NCI-H2196 (cell line): ENCODE data around the gene CNTNAP1.
A peak's percentile ranks its signal among the peaks of the same experiment; 100 is the strongest.

Source experiments
- DNase-seq: peaks from one replicate; lab custom pipeline; 2025; ENCODE audit not compliant: unreplicated experiment; lab: John Stamatoyannopoulos, UW

The CNTNAP1 gene

DNA sequence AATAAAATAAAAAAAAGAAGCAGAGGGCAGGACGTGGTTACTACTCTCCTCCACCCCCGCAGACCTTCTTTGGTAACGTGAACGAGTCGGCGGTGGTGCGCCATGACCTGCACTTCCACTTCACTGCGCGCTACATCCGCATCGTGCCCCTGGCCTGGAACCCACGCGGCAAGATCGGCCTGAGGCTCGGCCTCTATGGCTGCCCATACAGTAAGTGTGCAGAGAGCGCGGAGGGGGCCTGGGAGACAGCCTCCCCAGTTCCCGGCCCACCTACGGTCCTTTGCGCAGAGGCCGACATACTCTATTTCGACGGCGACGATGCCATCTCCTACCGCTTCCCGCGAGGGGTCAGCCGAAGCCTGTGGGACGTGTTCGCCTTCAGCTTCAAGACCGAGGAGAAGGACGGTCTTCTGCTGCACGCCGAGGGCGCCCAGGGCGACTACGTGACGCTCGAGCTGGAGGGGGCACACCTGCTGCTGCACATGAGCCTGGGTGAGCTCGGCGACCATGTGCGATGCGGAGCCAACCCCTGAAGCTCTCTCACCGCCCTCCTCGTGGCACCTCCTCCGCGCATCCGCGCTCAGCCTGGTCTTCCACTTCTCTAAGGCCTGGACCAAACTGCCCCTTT is 2.7 kb downstream of the CNTNAP1 start:
- no peak for DNase-seq

DNA sequence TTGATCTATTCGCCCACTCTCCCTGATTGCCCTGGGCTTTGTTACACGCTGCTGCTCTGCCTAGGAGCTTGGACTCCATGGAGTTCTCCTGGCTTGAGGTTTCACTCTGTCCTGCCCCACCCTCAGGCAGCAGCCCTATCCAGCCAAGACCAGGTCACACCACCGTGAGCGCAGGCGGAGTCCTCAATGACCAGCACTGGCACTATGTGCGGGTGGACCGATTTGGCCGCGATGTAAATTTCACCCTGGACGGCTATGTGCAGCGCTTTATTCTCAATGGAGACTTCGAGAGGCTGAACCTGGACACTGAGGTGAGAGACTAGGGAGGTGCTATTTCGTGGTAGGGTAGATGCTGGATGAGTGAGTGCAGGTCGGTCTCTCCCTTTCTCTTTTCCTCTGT is 3.5 kb downstream of the CNTNAP1 start:
- no peak for DNase-seq

DNA sequence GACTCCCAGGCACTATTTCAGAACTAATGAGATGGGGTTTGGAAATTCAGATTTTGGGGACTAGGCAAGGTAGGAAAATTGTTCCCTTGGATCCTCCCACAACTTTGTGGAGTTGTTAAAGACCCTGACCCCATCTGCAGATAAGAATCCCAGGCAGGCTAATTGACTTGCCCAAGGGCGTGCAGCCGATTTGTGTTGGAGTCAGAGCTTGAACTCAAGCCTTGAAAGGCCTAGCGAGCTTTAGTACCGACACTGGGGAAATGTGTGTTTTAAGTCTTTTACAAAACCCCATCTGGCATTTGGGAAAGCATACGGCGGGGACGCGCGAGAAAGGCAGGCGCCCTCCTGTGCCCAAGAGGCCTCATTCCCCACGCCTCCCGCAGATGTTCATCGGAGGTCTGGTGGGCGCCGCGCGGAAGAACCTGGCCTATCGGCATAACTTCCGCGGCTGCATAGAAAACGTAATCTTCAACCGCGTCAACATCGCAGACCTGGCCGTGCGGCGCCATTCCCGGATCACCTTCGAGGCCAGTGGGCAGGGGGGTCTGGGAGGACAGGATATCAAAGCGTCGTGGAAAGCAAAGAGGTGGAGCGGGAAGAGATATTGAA is 4.3 kb downstream of the CNTNAP1 start:
- no peak for DNase-seq

DNA sequence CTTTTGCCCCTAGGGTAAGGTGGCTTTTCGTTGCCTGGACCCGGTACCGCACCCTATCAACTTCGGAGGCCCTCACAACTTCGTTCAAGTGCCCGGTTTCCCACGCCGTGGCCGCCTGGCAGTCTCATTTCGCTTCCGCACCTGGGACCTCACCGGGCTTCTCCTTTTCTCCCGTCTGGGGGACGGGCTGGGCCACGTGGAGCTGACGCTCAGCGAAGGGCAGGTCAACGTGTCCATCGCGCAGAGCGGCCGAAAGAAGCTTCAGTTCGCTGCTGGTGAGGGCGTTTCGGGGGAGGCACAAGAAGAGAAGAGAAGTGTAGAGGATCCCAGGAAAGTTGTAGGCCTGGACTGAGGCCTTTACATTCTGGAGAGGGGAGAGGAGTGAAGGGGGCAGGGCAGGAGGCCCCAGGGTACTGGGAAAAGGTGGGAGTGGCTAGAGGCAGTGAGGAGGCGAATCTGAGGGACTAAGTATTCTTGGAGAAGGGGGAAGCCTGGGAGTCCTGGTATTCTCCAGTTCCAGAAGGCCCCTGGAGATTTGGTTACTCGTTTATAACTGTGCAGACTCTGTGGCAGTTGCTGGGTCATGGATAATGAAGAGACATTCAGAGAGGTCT is 5.5 kb downstream of the CNTNAP1 start:
- no peak for DNase-seq

- DNase-seq, result no peak
Observed at GRCh38 chr17:42690596-42690995, 8.3 kb downstream of the CNTNAP1 start.

GRCh38 chr17:42691021-42691545 is 8.8 kb downstream of the CNTNAP1 start:
- no peak for DNase-seq

DNA sequence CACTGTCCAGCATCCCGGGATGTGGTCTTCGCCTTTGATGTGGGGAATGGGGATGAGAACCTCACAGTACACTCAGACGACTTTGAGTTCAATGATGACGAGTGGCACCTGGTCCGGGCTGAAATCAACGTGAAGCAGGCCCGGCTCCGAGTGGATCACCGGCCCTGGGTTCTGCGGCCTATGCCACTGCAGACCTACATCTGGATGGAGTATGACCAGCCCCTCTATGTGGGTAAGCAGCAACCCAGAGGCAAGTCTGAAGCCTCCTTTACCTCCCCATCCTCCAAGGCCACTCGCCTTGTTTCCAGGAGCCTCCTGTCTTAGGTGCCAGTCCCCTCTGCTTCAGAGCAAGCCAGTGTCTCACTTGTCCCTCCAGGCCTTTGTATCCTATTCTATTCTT is 10.2 kb downstream of the CNTNAP1 start:
- DNase-seq, result no peak

GRCh38 chr17:42694524-42694923 is 12.2 kb downstream of the CNTNAP1 start:
- no peak for DNase-seq

DNA sequence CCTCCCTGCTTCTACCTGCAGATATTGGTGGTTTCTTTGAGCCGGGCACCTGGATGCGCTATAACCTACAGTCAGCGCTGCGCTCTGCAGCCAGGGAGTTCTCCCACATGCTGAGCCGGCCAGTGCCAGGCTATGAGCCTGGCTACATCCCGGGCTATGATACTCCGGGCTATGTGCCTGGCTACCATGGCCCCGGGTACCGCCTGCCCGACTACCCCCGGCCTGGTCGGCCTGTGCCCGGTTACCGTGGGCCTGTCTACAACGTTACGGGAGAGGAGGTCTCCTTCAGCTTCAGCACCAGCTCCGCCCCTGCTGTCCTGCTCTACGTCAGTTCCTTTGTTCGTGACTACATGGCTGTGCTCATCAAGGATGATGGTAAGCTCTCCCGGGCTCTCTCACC is 13.2 kb downstream of the CNTNAP1 start:
- DNase-seq, result no peak

- no peak for DNase-seq
Observed at GRCh38 chr17:42697108-42697811, 14.9 kb downstream of the CNTNAP1 start.

DNA sequence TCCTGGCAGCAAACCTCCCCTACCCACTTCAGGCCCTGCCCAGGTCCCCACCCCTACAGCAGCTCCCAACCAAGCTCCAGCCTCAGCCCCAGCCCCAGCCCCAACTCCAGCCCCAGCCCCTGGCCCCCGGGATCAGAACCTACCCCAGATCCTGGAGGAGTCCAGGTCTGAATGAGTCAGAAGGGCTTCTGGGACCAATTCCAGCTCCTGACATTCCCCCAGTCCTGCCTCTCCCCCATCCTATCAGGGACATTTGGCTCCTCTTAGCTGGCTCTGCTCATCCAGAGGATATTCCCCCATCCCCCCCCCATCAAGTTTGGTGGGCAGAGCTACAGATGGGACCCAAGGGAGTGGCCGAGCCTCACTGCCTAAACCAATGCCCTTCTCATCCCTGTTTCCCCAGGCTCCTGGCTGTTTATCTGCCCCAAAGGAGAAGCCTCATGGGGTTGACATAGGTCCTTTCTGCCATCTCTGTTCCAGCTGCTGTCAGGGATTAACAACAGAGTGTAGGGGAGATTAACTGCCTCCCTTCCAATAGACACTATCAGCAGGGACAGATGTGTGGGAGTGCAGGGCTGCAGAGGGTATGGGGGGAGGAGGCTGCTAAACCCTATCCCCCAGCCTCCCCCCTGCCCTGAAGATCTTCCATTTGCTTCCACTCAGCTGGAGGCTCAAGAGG is 16.5 kb downstream of the CNTNAP1 start:
- DNase-seq, result no peak

DNA sequence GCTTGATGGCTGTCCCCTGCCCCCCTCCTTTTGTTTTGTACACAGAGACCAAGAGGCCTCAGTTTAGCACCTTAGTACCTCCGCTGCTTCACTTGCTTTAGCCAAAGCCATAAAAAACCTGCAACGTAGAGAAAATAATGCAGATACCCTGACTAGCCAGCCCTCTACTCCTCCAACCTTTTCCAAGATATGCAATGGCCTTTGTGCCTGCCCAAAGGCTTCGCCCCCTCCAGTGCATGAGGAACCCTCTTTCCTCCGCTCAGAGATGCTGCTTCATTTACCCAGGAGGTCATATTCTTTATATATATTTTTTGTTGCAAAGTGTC is 17.0 kb downstream of the CNTNAP1 start:
- no peak for DNase-seq

- DNase-seq, result no peak
Observed at GRCh38 chr17:42700586-42701289, 18.4 kb downstream of the CNTNAP1 start.

GRCh38 chr17:42702446-42702845 is 20.1 kb downstream of the CNTNAP1 start:
- DNase-seq, result no peak

- DNase-seq, result no peak
Observed at GRCh38 chr17:42704490-42704836, 22.1 kb downstream of the CNTNAP1 start.

DNA sequence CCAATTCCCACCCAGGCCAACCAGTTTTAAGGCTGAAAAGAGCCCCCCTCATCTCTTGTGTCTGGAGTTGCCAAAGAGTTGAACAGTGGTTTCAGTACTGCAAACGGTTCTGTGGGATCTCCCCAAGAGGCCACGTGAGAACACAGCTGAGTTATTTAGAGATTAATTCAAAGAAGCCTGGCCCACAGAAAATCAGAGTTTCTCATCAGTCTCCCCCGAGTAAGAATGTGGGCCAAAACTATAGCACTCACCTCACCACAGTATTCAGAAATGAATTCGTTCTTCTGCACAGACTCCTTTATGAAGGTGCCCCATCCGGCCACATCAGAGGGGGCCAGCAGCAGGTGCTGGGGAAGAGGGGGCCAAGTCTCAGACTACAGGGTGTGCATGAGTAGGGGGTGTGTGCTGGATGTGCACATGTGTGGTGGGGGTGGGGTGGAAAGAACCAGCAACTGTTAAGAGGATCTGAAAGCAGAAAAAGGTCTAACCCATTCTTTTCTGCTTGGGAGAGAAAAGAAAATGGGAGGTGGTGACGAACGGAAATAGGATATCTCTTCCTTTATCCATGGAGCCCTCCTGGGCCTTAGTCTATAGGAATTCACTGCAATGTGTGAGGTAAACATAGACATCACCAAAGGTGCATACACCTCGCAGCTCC is 22.6 kb downstream of the CNTNAP1 start:
- no peak for DNase-seq

DNA sequence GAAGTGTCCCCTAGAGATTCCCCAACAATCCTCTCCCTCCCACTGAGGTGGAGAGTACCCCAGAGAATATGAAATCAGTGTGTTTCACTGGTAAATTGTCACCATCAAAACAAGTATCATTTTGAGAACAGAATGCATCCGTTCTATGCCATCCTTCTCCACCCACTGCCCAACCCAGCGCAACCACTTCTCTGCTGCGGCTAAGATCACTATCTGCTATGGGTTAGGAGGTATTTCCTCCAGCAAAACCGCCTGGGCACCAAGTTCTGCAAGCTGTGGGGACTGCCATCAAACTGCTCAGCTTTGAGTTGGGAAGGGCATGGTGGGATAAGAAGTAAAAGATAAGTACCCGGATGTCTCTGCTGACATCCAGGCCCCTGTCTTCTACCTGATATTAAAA is 24.4 kb downstream of the CNTNAP1 start:
- no peak for DNase-seq

GRCh38 chr17:42708588-42708987 is 26.3 kb downstream of the CNTNAP1 start:
- no peak for DNase-seq

- no peak for DNase-seq
Observed at GRCh38 chr17:42709561-42709960, 27.2 kb downstream of the CNTNAP1 start.

- peak; percentile 62 for DNase-seq
Observed at GRCh38 chr17:42720996-42721583, 38.8 kb downstream of the CNTNAP1 start.
